SJCRH30 (cell line): Measurements from ENCODE around the gene SNRPN. TPM values are rescaled to one million over a fixed set of nuclear protein-coding genes. Genes with fewer than 3 reads are reported as not detected.
"Not testable (repeated sequence)": the region's sequence is repeated elsewhere in the genome, so short reads cannot be mapped to it uniquely, and the experiment has no call there.

Experiments
- DNase-seq, 2 experiments: peaks; one replicate each; pipeline ENCODE4 v3.0.0-alpha.2; 2015 to 2020
- H3K27ac ChIP-seq: fragments of 250-450 bp; sonication (Bioruptor Pico); 2 replicates; pipeline ENCODE4 v1.5.1; 2020; ENCODE audit warnings: mild to moderate bottlenecking, moderate library complexity
- H3K27me3 ChIP-seq: fragments of 250-450 bp; sonication (Bioruptor Pico); 2 replicates; pipeline ENCODE4 v1.5.1; 2020; ENCODE audit warnings: mild to moderate bottlenecking, moderate library complexity
- H3K36me3 ChIP-seq: fragments of 250-450 bp; sonication (Bioruptor Pico); 2 replicates; pipeline ENCODE4 v1.5.1; 2020; ENCODE audit warnings: mild to moderate bottlenecking, moderate library complexity
- H3K4me1 ChIP-seq: fragments of 250-450 bp; sonication (Bioruptor Pico); 2 replicates; pipeline ENCODE4 v1.5.1; 2020; ENCODE audit warnings: mild to moderate bottlenecking, moderate library complexity
- H3K4me3 ChIP-seq: fragments of 250-450 bp; sonication (Bioruptor Pico); 2 replicates; pipeline ENCODE4 v1.5.1; 2020; ENCODE audit warnings: mild to moderate bottlenecking, moderate library complexity
- H3K9me3 ChIP-seq: fragments of 250-450 bp; sonication (Bioruptor Pico); replicated peaks from 2 replicates; pipeline ENCODE4 v1.5.1; 2020; ENCODE audit warnings: mild to moderate bottlenecking, moderate library complexity
- total RNA-seq: library from RNA; depleted of rRNA; stranded (reverse); fragments of >200 nt; shearing (Covaris generic); gene quantifications from 2 replicates; pipeline ENCODE4 v1.2.3, GENCODE V29; 2014; rRNA removed

Gene SNRPN
- 65.7 and 66.1 TPM in 2 replicates for total RNA-seq

DNA sequence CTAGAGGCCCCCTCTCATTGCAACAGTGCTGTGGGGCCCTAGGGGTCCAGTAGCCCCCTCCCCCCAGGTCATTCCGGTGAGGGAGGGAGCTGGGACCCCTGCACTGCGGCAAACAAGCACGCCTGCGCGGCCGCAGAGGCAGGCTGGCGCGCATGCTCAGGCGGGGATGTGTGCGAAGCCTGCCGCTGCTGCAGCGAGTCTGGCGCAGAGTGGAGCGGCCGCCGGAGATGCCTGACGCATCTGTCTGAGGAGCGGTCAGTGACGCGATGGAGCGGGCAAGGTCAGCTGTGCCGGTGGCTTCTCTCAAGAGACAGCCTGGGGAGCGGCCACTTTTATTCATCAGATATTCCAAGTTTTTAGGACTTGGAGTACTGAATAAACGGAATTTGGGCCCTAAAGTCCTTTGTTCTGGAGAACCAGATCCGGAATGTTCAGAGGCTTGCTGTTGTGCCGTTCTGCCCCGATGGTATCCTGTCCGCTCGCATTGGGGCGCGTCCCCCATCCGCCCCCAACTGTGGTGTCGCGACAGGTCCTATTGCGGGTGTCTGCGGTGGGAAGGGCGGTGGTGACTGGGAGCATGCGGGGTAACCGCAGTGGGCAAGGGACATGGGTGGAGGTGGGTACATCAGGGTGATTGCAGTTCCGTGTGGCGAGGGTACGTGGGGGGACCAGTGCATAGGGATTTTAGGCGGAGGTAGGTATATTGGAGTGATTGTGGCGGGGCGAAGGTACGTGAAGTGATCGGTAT lies at the start of gene SNRPN, which contains the start of gene SNURF:
TSS of gene SNRPN (plus strand) at position 205 of the 748 bp plus-strand sequence. CDS start 19,467 bp downstream, outside the sequence.
TSS of gene SNURF (plus strand) at position 205 of the 748 bp plus-strand sequence. CDS start at position 267, 62 bp downstream.
- Histone ChIP-seq H3K27me3 (no peaks in the 10 kb centered on the region), H3K36me3 (no peaks in the 10 kb centered on the region), H3K27ac (peak within 1 kb of the TSS; percentile 57), H3K4me1 (no peaks in the 10 kb centered on the region), H3K9me3 (no peaks in the 10 kb centered on the region), H3K4me3 (peak within 1 kb of the TSS; percentile 61)
- DNase-seq, result peak; percentile 46 to 53

DNA sequence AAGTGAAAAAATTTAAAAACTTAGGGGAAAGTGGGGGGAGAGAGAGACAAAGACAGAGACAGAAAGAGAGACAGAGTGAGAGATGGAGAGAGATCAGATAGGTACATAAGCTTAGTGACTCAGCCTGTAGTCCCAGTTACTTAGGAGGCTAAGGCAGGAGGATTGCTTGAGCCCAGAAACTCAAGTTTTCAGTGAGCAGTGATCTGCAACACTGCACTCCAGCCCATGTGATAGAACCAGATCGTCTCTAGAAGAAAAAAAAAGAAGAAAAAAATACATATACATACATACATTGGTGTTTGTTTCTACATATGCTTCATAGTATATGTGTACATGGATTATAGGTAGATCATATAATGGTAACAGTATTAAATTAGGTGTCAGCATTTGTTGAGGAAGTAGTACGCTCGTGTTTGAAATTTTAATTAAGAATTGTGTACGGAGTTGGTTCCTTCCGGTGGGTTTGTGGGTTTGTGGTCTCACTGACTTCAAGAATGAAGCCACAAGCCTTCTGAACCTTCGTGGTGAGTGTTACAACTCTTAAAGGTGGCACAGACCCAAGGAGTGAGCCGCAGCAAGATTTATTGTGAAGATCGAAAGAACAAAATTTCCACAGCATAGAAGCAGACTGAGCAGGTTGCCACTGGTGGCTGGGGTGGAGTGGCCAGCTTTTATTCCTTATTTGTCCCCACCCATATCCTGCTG lies 38.3 kb upstream of the SNRPN start:
- Histone ChIP-seq H3K9me3 (no peaks in the 10 kb centered on the region), H3K27me3 (no peaks in the 10 kb centered on the region), H3K27ac (no peak overlapping the region), H3K4me1 (no peaks in the 10 kb centered on the region), H3K4me3 (no peak overlapping the region), H3K36me3 (no peaks in the 10 kb centered on the region)
- no peak for DNase-seq

DNA sequence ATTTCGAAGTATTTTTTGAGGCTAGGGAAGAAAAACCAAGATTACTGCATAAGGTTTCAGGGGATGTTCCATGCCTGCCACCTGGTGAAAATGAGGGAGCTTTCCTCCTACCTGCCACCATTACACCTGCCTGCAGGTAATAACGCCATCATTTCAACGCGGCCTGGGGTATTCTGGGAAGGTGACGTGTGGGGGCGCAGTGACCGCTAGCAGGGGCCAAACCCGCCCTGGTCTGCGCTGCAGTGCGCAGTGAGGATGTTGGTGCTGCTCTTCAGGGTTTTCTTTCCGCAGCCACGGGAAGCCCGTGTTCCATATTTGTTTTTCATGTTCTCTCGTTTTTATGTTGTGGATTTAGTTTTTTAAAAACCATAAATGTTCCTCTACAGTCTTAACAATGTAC lies 37.4 kb upstream of the SNRPN start:
- no peaks in the 10 kb centered on the region for H3K9me3 ChIP-seq
- no peak overlapping the region for H3K4me3 ChIP-seq
- no peak overlapping the region for H3K27ac ChIP-seq
- DNase-seq, result no peak
- H3K27me3 ChIP-seq, result no peaks in the 10 kb centered on the region
- H3K4me1 ChIP-seq, result no peaks in the 10 kb centered on the region
- H3K36me3 ChIP-seq, result no peaks in the 10 kb centered on the region

DNA sequence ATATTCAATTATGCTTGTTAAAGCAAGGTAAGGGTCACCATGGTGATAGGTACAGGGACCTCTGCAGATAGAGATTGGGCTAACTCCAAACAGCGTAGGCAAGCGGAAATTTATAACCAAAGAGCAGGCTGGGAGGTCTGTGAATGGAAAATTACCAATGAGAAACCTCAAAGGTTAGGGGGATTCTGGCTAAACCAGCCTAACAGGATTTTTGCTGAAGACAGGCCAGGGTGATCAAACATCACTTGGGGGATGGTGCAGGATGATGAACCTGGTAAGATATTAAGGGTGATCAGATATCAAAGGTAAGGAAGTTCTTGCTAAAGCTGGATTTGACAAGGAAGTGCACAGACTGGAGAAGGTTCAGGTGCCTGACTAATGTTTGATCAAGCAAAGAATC lies 35.3 kb upstream of the SNRPN start:
- Histone ChIP-seq H3K27me3 (no peaks in the 10 kb centered on the region), H3K4me1 (no peaks in the 10 kb centered on the region), H3K27ac (no peak overlapping the region), H3K9me3 (no peaks in the 10 kb centered on the region), H3K36me3 (no peaks in the 10 kb centered on the region), H3K4me3 (no peak overlapping the region)
- DNase-seq, result no peak

DNA sequence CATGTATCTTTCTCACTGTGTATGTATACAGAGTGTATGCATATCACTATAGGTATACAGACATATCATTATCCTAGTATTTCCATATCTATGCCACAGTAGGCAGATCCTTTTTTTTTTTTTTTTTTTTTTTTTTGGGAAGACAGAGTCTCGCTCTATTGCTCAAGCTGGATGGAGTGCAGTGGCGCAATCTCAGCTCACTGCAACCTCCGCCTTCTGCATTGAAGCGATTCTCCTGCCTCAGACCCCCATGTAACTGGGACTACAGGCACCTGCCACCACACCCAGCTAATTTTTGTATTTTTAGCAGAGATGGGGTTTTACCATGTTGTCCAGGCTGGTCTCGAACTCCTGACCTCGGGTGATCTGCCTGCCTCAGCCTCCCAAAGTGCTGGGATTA lies 32.0 kb upstream of the SNRPN start:
- not testable (repeated sequence) for DNase-seq, H3K4me1 ChIP-seq, H3K9me3 ChIP-seq, H3K27me3 ChIP-seq, H3K4me3 ChIP-seq, H3K36me3 ChIP-seq, H3K27ac ChIP-seq

DNA sequence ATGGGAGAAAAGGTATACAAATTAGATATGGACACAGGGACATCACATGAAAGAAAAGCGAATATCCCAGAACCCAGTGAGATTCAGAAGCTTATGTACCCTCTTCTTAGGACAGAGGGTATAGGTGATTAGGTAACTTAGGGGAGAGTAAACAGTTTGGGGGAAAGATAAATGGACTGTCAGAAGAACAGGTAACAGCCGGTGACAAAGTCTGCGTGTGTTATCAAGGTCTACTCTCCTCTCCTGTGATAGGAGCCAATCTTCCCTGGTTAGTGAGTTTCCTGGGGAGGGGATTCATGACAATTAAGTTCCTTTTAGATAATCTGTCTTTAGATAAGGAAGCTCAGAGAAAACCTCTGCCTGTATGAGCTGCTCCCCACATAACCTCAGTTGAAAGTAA lies 30.6 kb upstream of the SNRPN start:
- Histone ChIP-seq H3K4me1 (no peaks in the 10 kb centered on the region), H3K9me3 (no peaks in the 10 kb centered on the region), H3K27ac (no peak overlapping the region), H3K27me3 (no peaks in the 10 kb centered on the region), H3K36me3 (no peaks in the 10 kb centered on the region), H3K4me3 (no peak overlapping the region)
- DNase-seq, result no peak

DNA sequence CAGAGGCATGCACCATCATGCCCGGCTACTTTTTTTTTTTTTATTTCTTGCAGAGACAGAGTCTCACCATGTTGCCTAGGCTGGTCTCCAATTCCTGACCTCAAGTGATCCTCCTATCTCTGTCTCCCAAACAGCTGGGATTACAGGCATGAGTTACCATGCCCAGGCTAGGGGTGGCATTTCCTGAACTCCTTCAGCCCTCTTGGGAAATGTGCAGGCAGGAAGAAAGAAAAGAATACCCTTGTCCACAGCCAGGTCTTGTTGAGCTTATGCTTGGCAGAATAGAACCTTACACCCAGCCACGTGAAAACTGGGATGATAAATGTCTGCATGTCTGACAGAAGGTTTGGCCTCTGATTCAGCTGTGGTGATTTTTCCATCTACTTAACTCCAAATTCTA lies 30.2 kb upstream of the SNRPN start:
- DNase-seq, result no peak
- Histone ChIP-seq H3K36me3 (no peaks in the 10 kb centered on the region), H3K9me3 (no peaks in the 10 kb centered on the region), H3K27me3 (no peaks in the 10 kb centered on the region), H3K4me1 (no peaks in the 10 kb centered on the region), H3K27ac (no peak overlapping the region), H3K4me3 (no peak overlapping the region)

DNA sequence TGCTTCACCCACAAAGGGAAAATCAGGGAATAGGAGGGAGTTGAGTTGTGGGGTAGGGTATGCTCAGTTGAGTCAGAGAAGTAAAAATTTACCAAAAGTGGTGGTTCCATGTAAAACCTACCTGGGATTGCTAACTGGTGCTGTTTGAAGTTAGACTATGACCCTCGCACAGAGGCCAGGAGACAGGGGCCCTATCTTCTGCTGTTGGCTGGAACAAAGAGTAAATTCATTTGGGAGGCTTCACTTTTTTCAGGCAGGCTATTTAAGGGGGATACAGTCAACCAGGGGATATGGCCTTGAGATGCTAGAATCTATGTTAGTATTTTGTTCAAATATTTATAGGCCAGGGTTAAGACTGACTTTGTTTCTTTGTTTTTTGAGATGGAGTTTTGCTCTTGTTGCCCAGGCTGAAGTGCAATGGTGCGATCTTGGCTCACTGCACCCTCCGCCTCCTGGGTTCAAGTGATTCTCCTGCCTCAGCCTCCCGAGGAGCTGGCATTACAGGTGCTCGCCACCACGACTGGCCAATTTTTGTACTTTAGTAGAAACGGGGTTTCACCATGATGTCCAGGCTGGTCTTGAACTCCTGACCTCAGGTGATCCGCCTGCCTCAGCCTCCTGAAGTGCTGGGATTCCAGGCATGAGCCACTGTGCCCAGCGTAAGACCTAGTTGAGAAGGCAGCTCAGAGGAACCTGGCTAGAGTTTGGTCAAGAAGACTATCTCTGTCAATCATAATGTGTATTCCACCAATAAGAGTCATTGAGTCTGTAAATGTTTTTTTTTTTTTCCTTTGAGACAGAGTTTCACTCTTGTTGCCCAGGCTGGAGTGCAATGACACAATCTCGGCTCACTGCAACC lies 22.7 kb upstream of the SNRPN start:
- H3K9me3 ChIP-seq, H3K4me1 ChIP-seq, H3K27ac ChIP-seq, H3K27me3 ChIP-seq, H3K4me3 ChIP-seq, DNase-seq, H3K36me3 ChIP-seq: not testable (repeated sequence)

DNA sequence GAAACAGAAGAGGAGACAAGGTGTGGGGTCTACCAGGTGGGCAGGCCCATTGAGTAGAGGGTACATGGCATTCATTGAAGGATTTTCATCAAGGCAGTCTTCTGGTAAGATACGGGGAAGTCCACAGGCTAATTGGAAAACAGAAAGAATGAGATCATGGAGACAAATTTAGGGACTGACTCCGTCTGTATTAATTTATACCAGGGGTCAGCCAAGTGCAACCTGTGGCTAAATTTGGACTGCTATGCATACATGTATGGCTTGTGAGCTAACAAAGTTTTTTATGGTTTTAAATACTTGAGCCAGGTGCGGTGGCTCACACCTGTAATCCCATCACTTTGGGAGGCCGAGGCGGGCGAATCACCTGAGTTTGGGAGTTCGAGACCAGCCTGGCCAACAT lies 21.1 kb upstream of the SNRPN start:
- DNase-seq, result no peak
- Histone ChIP-seq H3K4me1 (no peaks in the 10 kb centered on the region), H3K36me3 (no peaks in the 10 kb centered on the region), H3K4me3 (no peak overlapping the region), H3K27me3 (no peaks in the 10 kb centered on the region), H3K27ac (no peak overlapping the region), H3K9me3 (no peaks in the 10 kb centered on the region)

DNA sequence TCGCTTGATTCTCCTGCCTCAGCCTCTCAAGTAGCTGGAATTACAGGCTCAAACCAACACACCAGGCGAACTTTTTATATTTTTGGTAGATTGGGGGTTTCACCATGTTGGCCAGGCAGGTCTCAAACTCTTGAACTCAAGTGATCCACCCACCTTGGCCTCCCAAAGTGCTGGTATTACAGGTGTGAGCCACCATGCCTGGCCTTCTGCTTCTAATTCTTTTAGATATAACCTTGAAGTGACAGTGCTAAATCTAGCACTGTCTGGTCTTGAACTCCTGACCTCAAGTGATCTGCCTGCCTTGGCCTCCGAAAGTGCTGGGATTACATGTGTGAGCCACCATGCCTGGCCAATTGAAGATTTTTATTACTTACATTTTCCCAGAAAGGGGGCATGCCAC lies 16.6 kb upstream of the SNRPN start:
- H3K4me3 ChIP-seq, H3K27me3 ChIP-seq, H3K27ac ChIP-seq, H3K4me1 ChIP-seq, DNase-seq, H3K36me3 ChIP-seq, H3K9me3 ChIP-seq: not testable (repeated sequence)

DNA sequence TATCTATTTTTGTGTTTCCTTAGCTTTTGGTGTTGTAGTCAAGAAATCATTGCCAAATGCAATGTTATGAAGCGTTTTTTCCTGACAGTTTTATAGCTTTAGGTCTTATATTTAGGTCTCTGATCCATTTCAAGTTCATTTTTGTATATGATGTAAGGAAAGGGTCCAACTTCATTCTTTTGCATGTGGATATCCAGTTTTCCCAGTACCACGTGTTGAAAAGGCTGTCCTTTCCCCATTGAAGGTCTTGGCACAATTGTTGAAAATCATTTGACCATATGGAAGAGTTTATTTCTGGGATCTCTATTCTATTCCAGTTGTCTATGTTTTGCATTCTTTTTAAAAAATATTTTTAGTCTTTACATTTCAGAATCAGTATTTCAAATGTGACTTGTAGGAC lies 14.6 kb upstream of the SNRPN start:
- no peaks in the 10 kb centered on the region for H3K9me3 ChIP-seq
- peaks cover 5% of the 10 kb centered on the region for H3K4me1 ChIP-seq
- no peak for DNase-seq

DNA sequence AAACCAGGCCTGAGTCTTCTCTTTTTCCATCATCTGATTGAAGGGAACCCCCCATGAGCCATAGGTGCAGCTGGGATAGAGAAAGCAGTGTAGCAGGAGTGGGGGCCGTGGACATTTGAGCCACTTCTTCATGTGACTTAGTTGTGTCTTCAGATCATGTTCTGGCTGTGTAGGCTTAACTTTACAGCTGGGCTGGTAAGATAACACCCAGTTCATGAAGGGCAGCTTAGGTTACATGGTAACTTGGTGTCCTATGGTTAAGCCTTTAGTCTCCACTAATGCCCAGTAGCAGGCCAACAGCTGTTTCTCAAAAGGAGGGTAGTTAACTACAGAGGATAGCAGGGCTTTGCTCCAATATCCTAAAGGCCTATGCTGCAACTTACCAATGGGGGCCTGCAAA lies 11.4 kb upstream of the SNRPN start:
- no peak overlapping the region for H3K27ac ChIP-seq
- H3K36me3 ChIP-seq, result no peaks in the 10 kb centered on the region
- H3K4me1 ChIP-seq, result peaks cover 5% of the 10 kb centered on the region
- no peaks in the 10 kb centered on the region for H3K9me3 ChIP-seq
- H3K27me3 ChIP-seq, result no peaks in the 10 kb centered on the region
- peak; percentile 56 to 81 for DNase-seq
- no peak overlapping the region for H3K4me3 ChIP-seq

More for the DNA sequence above, 14.6 kb upstream of the SNRPN start:
- Histone ChIP-seq H3K36me3 (no peaks in the 10 kb centered on the region), H3K4me3 (no peak overlapping the region), H3K27ac (no peak overlapping the region), H3K27me3 (no peaks in the 10 kb centered on the region)

DNA sequence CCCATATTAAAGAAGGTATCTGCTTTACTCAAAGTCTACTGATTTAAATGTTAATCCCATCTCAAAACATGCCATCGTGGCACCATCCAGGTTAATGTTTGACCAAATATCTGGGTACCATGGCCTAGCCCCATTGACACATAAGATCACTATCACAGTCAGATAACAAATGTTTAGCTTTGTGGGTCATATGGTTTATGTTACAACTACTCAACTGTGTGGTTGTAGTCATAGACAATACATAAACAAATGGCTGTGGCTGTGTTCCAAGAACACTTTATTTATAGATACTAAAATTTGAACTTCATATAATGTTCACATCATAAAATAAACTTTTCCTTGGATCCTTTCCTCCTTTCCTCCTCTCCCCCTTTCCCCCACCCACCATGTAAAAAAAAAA lies 9.8 kb upstream of the SNRPN start:
- peaks cover 5% of the 10 kb centered on the region for H3K4me1 ChIP-seq
- H3K4me3 ChIP-seq, result no peak overlapping the region
- no peak overlapping the region for H3K27ac ChIP-seq
- H3K36me3 ChIP-seq, result no peaks in the 10 kb centered on the region
- H3K9me3 ChIP-seq, result no peaks in the 10 kb centered on the region
- no peaks in the 10 kb centered on the region for H3K27me3 ChIP-seq
- no peak for DNase-seq

DNA sequence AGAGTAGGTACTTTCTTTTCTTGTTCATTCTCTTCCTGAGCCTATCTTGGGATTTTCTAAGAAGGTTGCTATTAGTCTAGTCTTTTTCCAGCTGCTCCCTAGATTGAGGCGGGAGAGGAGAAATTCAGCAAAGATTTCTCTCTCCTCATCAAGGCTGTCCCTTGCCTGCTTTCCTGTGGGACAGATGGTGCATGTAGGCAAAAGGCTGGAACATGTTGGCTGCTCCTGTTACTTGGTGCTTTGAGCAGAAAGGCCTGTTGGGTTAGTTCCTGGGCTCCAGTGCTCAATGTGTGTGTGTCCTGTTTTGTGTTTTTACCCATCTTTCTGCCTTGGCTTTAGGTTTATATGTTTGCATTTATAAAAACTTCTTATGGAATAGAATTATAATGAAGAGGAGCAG lies 9.1 kb upstream of the SNRPN start:
- Histone ChIP-seq H3K9me3 (no peaks in the 10 kb centered on the region), H3K27me3 (no peaks in the 10 kb centered on the region), H3K4me1 (peaks cover 5% of the 10 kb centered on the region), H3K4me3 (no peak overlapping the region), H3K27ac (no peak overlapping the region), H3K36me3 (no peaks in the 10 kb centered on the region)
- DNase-seq, result no peak

DNA sequence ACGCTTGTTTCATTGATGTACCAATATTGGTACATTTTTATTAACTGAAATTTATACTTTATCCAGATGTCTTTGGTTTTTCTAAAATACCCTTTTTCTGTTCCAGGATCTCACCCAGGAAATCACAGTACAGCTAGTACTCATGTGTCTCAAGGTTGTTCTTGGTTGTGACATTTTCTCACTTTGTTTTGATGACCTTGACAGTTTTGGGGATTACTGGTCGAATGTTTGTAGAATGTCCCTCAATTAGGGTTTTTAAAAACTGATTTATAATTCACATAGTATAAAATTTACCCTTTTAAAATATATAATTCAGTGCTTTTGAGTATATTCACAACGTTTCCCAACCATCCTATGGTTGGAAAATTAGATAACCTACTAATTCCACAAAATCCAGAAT lies 6.3 kb upstream of the SNRPN start:
- Histone ChIP-seq H3K36me3 (no peaks in the 10 kb centered on the region), H3K4me3 (no peak overlapping the region), H3K27me3 (no peaks in the 10 kb centered on the region), H3K27ac (no peak overlapping the region), H3K4me1 (no peaks in the 10 kb centered on the region; the same call in 1 of the 2 replicates), H3K9me3 (no peaks in the 10 kb centered on the region)
- DNase-seq, result no peak
